GM19324 (cell line): ENCODE results near the gene PSMA7.
A peak's percentile ranks its signal among the peaks of the same experiment; 100 is the strongest.
"Not testable (repeated sequence)": the region's sequence is repeated elsewhere in the genome, so short reads cannot be mapped to it uniquely, and the experiment has no call there.

Experiments
- ATAC-seq: cut with Tn5 transposase; IDR thresholded peaks from one replicate; pipeline ENCODE4 v1.9.1; 2021; ENCODE audit warnings: mild to moderate bottlenecking, moderate library complexity; ENCODE audit not compliant: unreplicated experiment, low FRiP score

The PSMA7 gene

GRCh38 chr20:62156592-62157386 lies 13.6 kb upstream of the PSMA7 start:
- ATAC-seq = no peak

GRCh38 chr20:62156254-62156556 lies 13.0 kb upstream of the PSMA7 start:
- no peak for ATAC-seq

GRCh38 chr20:62155428-62156253 lies 12.4 kb upstream of the PSMA7 start:
- no peak for ATAC-seq

GRCh38 chr20:62151835-62152364 lies 8.7 kb upstream of the PSMA7 start:
- no peak for ATAC-seq

- no peak for ATAC-seq
These were observed 8.0 kb upstream of the PSMA7 start for GRCh38 chr20:62151225-62151624.

GRCh38 chr20:62150310-62150575 lies 7.0 kb upstream of the PSMA7 start:
- ATAC-seq = no peak

- no peak for ATAC-seq
These were observed 6.5 kb upstream of the PSMA7 start for GRCh38 chr20:62149532-62150309.

GRCh38 chr20:62148908-62149314 lies 5.7 kb upstream of the PSMA7 start:
- no peak for ATAC-seq

GRCh38 chr20:62148383-62148782 lies 5.2 kb upstream of the PSMA7 start:
- not testable (repeated sequence) for ATAC-seq

- ATAC-seq = no peak
These were observed 4.3 kb upstream of the PSMA7 start for GRCh38 chr20:62147528-62147927.

- no peak for ATAC-seq
These were observed 3.9 kb upstream of the PSMA7 start for GRCh38 chr20:62147125-62147524.

GRCh38 chr20:62146019-62146755 lies 3.0 kb upstream of the PSMA7 start:
- ATAC-seq = no peak

GRCh38 chr20:62145688-62146018 lies 2.5 kb upstream of the PSMA7 start:
- no peak for ATAC-seq

GRCh38 chr20:62143957-62144825 lies 997 bp upstream of the PSMA7 start:
- ATAC-seq = peak; percentile 15

- peak; percentile 32 for ATAC-seq
These were observed 728 bp downstream of the PSMA7 start for GRCh38 chr20:62142252-62143080.

GRCh38 chr20:62141397-62142251 lies 1.6 kb downstream of the PSMA7 start:
- no peak for ATAC-seq

GRCh38 chr20:62141043-62141396 lies 2.2 kb downstream of the PSMA7 start:
- ATAC-seq = no peak

GRCh38 chr20:62139636-62140035 lies 3.6 kb downstream of the PSMA7 start:
- ATAC-seq = no peak
